ENCODE results near the gene TRRAP. TPM values are rescaled to one million over a fixed set of nuclear protein-coding genes. Genes with fewer than 3 reads are reported as not detected.

The TRRAP gene
- total RNA-seq, 2 donors from 2014 or later: 23.4 to 24.3 TPM

DNA sequence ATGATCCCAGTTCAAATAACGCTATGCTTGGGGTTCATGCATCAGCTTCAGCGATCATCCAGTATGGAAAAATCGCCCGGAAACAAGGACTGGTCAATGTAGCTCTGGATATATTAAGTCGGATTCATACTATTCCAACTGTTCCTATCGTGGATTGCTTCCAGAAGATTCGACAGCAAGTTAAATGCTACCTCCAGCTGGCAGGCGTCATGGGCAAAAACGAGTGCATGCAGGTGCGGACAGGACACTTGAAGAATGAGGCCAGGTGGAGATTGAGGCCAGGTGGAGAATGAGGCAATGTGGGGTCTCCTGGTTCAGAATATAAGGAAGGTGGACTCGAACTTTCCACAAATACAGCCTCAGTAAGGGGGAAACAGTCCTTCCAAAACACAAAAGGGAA, 105.8 kb downstream of the TRRAP start:
- Histone ChIP-seq H3K9me3 (no peaks in the 10 kb centered on the region), H3K4me3 (no peak overlapping the region), H3K4me1 (no peaks in the 10 kb centered on the region), H3K36me3 (peaks cover 92% of the 10 kb centered on the region), H3K27me3 (no peaks in the 10 kb centered on the region), H3K27ac (no peak overlapping the region)
- TF ChIP-seq, protein P1, sequence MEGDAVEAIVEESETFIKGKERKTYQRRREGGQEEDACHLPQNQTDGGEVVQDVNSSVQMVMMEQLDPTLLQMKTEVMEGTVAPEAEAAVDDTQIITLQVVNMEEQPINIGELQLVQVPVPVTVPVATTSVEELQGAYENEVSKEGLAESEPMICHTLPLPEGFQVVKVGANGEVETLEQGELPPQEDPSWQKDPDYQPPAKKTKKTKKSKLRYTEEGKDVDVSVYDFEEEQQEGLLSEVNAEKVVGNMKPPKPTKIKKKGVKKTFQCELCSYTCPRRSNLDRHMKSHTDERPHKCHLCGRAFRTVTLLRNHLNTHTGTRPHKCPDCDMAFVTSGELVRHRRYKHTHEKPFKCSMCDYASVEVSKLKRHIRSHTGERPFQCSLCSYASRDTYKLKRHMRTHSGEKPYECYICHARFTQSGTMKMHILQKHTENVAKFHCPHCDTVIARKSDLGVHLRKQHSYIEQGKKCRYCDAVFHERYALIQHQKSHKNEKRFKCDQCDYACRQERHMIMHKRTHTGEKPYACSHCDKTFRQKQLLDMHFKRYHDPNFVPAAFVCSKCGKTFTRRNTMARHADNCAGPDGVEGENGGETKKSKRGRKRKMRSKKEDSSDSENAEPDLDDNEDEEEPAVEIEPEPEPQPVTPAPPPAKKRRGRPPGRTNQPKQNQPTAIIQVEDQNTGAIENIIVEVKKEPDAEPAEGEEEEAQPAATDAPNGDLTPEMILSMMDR (IDR thresholded peaks at IDR 0.05): no peak
- DNase-seq (ENCODE audit: low spot score): no peak

DNA sequence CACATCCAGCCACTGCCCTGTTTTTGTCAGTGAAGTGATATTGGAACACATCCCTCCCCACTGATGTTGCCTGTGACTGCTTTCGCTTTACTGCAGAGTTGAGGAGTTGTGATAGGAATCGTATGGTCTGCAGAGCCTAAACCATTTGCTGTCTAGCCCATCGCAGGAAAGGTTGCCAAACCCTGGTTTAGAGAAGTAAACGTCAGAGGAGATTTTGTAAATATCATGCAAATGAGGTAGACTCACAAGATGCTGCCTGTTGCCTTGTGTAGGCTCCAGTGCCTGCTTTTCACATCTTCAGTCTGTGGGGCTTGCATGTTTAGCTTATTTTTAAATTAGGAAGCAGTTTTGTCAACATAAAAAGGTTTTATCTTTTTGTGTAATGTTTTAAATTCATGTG, 107.1 kb downstream of the TRRAP start:
- Histone ChIP-seq H3K4me1 (no peaks in the 10 kb centered on the region), H3K27me3 (no peaks in the 10 kb centered on the region), H3K4me3 (no peak overlapping the region), H3K27ac (no peak overlapping the region), H3K9me3 (no peaks in the 10 kb centered on the region), H3K36me3 (peaks cover 92% of the 10 kb centered on the region)
- TF ChIP-seq, protein P1 (IDR thresholded peaks at IDR 0.05): no peak
- no peak for DNase-seq (ENCODE audit: low spot score)

DNA sequence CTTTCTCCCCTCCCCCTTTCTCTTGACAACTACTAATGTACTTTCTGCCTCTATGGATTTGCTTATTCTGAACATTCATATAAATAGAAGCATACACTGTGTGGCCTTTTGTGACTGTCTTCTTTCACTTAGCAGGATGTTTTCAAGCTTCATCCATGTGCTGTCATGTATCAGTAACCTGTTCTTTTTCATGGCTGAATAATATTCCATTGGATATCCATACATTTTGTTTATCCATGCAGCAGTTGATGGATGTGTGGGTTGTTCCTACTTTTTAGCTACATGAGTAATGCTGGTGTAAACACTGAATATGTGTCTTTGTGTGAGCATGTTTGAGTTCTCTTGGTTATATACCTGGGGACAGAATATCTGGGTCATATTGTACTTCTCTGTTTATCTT, 107.6 kb downstream of the TRRAP start:
- H3K4me3 ChIP-seq: no peak overlapping the region
- H3K4me1 ChIP-seq: no peaks in the 10 kb centered on the region
- TF ChIP-seq, protein P1 (IDR thresholded peaks at IDR 0.05): no peak
- H3K27ac ChIP-seq: no peak overlapping the region
- H3K9me3 ChIP-seq: no peaks in the 10 kb centered on the region
- H3K27me3 ChIP-seq: no peaks in the 10 kb centered on the region
- H3K36me3 ChIP-seq: peaks cover 92% of the 10 kb centered on the region
- no peak for DNase-seq (ENCODE audit: low spot score)

DNA sequence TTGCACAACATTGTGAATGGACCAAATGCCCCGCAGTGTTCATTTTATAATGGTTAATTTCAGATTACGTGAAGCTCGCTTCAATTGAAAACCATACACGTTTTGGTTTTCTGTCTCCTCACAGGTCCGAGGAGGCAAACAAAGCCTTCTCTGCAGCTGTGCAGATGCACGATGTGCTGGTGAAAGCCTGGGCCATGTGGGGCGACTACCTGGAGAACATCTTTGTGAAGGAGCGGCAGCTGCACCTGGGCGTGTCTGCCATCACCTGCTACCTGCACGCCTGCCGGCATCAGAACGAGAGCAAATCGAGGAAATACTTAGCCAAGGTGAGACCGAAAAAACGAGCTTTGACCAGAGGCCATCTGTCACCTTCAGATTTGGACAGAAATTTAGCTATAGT, 110.3 kb downstream of the TRRAP start:
- no peaks in the 10 kb centered on the region for H3K4me1 ChIP-seq
- H3K27me3 ChIP-seq: no peaks in the 10 kb centered on the region
- no peaks in the 10 kb centered on the region for H3K9me3 ChIP-seq
- no peak for DNase-seq (ENCODE audit: low spot score)
- H3K27ac ChIP-seq: no peak overlapping the region
- peaks cover 92% of the 10 kb centered on the region for H3K36me3 ChIP-seq
- H3K4me3 ChIP-seq: no peak overlapping the region
- TF ChIP-seq, protein P1 (IDR thresholded peaks at IDR 0.05): no peak

DNA sequence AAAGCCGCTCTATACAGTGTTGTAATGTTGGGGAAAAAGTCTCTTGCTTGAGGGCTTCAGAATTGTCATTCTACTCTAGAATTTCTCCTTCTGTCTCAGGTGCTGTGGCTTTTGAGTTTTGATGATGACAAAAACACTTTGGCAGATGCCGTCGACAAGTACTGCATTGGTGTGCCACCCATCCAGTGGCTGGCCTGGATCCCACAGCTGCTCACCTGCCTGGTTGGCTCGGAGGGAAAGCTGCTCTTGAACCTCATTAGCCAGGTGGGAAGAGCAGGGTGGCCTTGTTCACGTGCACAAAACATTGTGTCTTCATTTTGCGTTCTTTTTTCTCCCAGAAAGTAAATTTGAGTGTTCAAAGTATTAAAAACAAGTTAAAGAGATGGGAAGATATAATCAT, 112.0 kb downstream of the TRRAP start:
- H3K36me3 ChIP-seq: peaks cover 92% of the 10 kb centered on the region
- no peaks in the 10 kb centered on the region for H3K27me3 ChIP-seq
- no peak overlapping the region for H3K27ac ChIP-seq
- H3K4me3 ChIP-seq: no peak overlapping the region
- H3K9me3 ChIP-seq: no peaks in the 10 kb centered on the region
- DNase-seq (ENCODE audit: low spot score): no peak
- no peaks in the 10 kb centered on the region for H3K4me1 ChIP-seq
- TF ChIP-seq, protein P1 (IDR thresholded peaks at IDR 0.05): no peak

DNA sequence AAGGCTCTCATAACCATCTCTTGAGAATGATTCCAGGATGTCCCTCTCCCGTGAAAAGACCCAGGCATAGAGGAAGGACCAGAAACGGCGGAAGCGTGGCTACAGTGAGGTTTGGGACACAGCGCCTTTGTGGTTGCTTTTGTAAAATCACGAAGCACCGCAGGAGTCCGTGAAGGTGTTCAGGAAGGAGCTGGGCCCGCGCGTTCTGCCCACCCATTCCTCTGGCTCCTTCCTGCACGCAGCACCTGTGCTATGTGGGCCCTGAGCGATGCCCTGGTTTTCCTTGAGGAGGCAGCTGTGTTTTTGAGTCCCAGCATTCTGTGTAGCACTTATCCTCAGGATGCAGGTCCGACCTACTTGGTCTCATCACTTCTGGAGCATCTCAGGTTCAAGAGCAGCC, 112.8 kb downstream of the TRRAP start:
- H3K9me3 ChIP-seq: no peaks in the 10 kb centered on the region
- DNase-seq (ENCODE audit: low spot score): no peak
- H3K27me3 ChIP-seq: no peaks in the 10 kb centered on the region
- H3K27ac ChIP-seq: no peak overlapping the region
- no peaks in the 10 kb centered on the region for H3K4me1 ChIP-seq
- TF ChIP-seq, protein P1 (IDR thresholded peaks at IDR 0.05): no peak
- no peak overlapping the region for H3K4me3 ChIP-seq
- peaks cover 93% of the 10 kb centered on the region for H3K36me3 ChIP-seq
